Stimulated activated naive B cell treated with anti-CD40 and anti-IgM and Interleukin-4, amounts not matched to agents 10 μg/mL and 1 μg/mL and 100 μg/mL, for 72 hours (primary cell): Measurements from ENCODE around the gene TGOLN2.
"Not testable (repeated sequence)": the region's sequence is repeated elsewhere in the genome, so short reads cannot be mapped to it uniquely, and the experiment has no call there.

Experiments
- ATAC-seq, 2 donors: fragments of 150-1000 bp; cut with Tn5 transposase; replicated peaks; 2 replicates each; pipeline ENCODE4 v1.10.0; 2021; ENCODE audit warnings: moderate library complexity in 1 of 2
- DNase-seq: peaks from one replicate; pipeline ENCODE4 v3.0.0; 2021
- H3K27ac Mint-ChIP-seq: one replicate; pipeline ENCODE4 v1.8.0; 2022; ENCODE audit warnings: mild to moderate bottlenecking, mixed read lengths
- H3K27me3 Mint-ChIP-seq, 2 donors: one replicate each; pipeline ENCODE4 v1.8.0; 2022; ENCODE audit warnings: mixed read lengths in 2 of 2
- H3K36me3 Mint-ChIP-seq, 2 donors: one replicate each; pipeline ENCODE4 v1.8.0; 2022; ENCODE audit warnings: mixed read lengths in 2 of 2, mild to moderate bottlenecking in 1 of 2
- H3K4me1 Mint-ChIP-seq, 2 donors: one replicate each; pipeline ENCODE4 v1.8.0; 2022; ENCODE audit warnings: mixed read lengths in 2 of 2, mild to moderate bottlenecking in 1 of 2
- H3K4me3 Mint-ChIP-seq, 2 donors: one replicate each; pipeline ENCODE4 v1.8.0; 2022; ENCODE audit warnings: mild to moderate bottlenecking in 2 of 2, mixed read lengths in 2 of 2, moderate library complexity in 1 of 2
- H3K9me3 Mint-ChIP-seq, 2 donors: one replicate each; pipeline ENCODE4 v1.8.0; 2022; ENCODE audit warnings: mixed read lengths in 2 of 2, mild to moderate bottlenecking in 1 of 2

Gene TGOLN2

GRCh38 chr2:85353876-85354285, 26.1 kb upstream of the TGOLN2 start:
- peak overlapping the region; percentile 99 for H3K27ac Mint-ChIP-seq
- DNase-seq (no peak), ATAC-seq (peak in 1 of 2 donors; percentile 9)
- no peaks in the 10 kb centered on the region for H3K27me3 Mint-ChIP-seq
- H3K4me3 Mint-ChIP-seq = peak overlapping the region; percentile 93 to 100
- H3K9me3 Mint-ChIP-seq = no peaks in the 10 kb centered on the region
- H3K4me1 Mint-ChIP-seq = peaks cover 15 to 42% of the 10 kb centered on the region in 2 donors
- H3K36me3 Mint-ChIP-seq = peaks cover 24 to 43% of the 10 kb centered on the region in 2 donors

GRCh38 chr2:85347599-85347998, 19.8 kb upstream of the TGOLN2 start:
- DNase-seq (no peak), ATAC-seq (no peak)
- Mint-ChIP-seq H3K27ac (no peak overlapping the region), H3K4me1 (peaks cover 0 to 2% of the 10 kb centered on the region in 2 donors), H3K27me3 (no peaks in the 10 kb centered on the region), H3K4me3 (no peak overlapping the region), H3K9me3 (no peaks in the 10 kb centered on the region), H3K36me3 (peaks cover 53 to 70% of the 10 kb centered on the region in 2 donors)

GRCh38 chr2:85344356-85344954, 16.7 kb upstream of the TGOLN2 start:
- no peaks in the 10 kb centered on the region for H3K27me3 Mint-ChIP-seq
- no peaks in the 10 kb centered on the region for H3K4me1 Mint-ChIP-seq
- H3K27ac Mint-ChIP-seq = peak overlapping the region; percentile 25

GRCh38 chr2:85343207-85343895, 15.6 kb upstream of the TGOLN2 start:
- peaks cover 37 to 52% of the 10 kb centered on the region in 2 donors for H3K36me3 Mint-ChIP-seq
- H3K9me3 Mint-ChIP-seq, ATAC-seq, H3K27me3 Mint-ChIP-seq, H3K27ac Mint-ChIP-seq, H3K4me3 Mint-ChIP-seq, H3K4me1 Mint-ChIP-seq, DNase-seq: not testable (repeated sequence)

More at GRCh38 chr2:85344356-85344954, 16.7 kb upstream of the TGOLN2 start:
- Mint-ChIP-seq H3K9me3 (no peaks in the 10 kb centered on the region), H3K4me3 (no peak overlapping the region), H3K36me3 (peaks cover 41 to 57% of the 10 kb centered on the region in 2 donors)
- ATAC-seq (no peak), DNase-seq (no peak)

- Mint-ChIP-seq H3K27ac (no peak overlapping the region), H3K27me3 (no peaks in the 10 kb centered on the region), H3K4me3 (no peak overlapping the region), H3K9me3 (no peaks in the 10 kb centered on the region), H3K36me3 (peaks cover 30 to 45% of the 10 kb centered on the region in 2 donors), H3K4me1 (no peaks in the 10 kb centered on the region)
- DNase-seq = no peak
- ATAC-seq = no peak
Measured at GRCh38 chr2:85342156-85342555, 14.4 kb upstream of the TGOLN2 start.

GRCh38 chr2:85341269-85342029, 13.7 kb upstream of the TGOLN2 start:
- Mint-ChIP-seq H3K4me1 (no peaks in the 10 kb centered on the region), H3K36me3 (peaks cover 27 to 38% of the 10 kb centered on the region in 2 donors), H3K27ac (no peak overlapping the region), H3K4me3 (no peak overlapping the region), H3K27me3 (no peaks in the 10 kb centered on the region), H3K9me3 (no peaks in the 10 kb centered on the region)
- DNase-seq (no peak), ATAC-seq (no peak)

- Mint-ChIP-seq H3K4me1 (no peaks in the 10 kb centered on the region), H3K27ac (no peak overlapping the region), H3K4me3 (no peak overlapping the region), H3K9me3 (no peaks in the 10 kb centered on the region), H3K36me3 (peaks cover 22 to 28% of the 10 kb centered on the region in 2 donors), H3K27me3 (no peaks in the 10 kb centered on the region)
- DNase-seq = no peak
- no peak for ATAC-seq
Measured at GRCh38 chr2:85340034-85340892, 12.5 kb upstream of the TGOLN2 start.

- H3K4me1 Mint-ChIP-seq = no peaks in the 10 kb centered on the region
- DNase-seq = no peak
- H3K27ac Mint-ChIP-seq = no peak overlapping the region
- peaks cover 0 to 3% of the 10 kb centered on the region in 2 donors for H3K9me3 Mint-ChIP-seq
- ATAC-seq = no peak
- H3K36me3 Mint-ChIP-seq = peaks cover 2 to 4% of the 10 kb centered on the region in 2 donors
- no peaks in the 10 kb centered on the region for H3K27me3 Mint-ChIP-seq
- no peak overlapping the region for H3K4me3 Mint-ChIP-seq
Measured at GRCh38 chr2:85334928-85335327, 7.1 kb upstream of the TGOLN2 start.

- H3K9me3 Mint-ChIP-seq, H3K4me1 Mint-ChIP-seq, DNase-seq, H3K36me3 Mint-ChIP-seq, H3K4me3 Mint-ChIP-seq, H3K27ac Mint-ChIP-seq, H3K27me3 Mint-ChIP-seq, ATAC-seq: not testable (repeated sequence)
Measured at GRCh38 chr2:85333877-85334276, 6.1 kb upstream of the TGOLN2 start.

- Mint-ChIP-seq H3K27me3 (no peaks in the 10 kb centered on the region), H3K36me3 (peaks cover 12 to 26% of the 10 kb centered on the region in 2 donors), H3K9me3 (peaks cover 0 to 3% of the 10 kb centered on the region in 2 donors), H3K4me1 (peaks cover 1 to 19% of the 10 kb centered on the region in 2 donors), H3K27ac (no peak overlapping the region), H3K4me3 (no peak overlapping the region)
- DNase-seq (no peak), ATAC-seq (no peak)
Measured at GRCh38 chr2:85330839-85331636, 3.2 kb upstream of the TGOLN2 start.

- peak overlapping the region in 1 of 2 donors; percentile 8 for H3K4me3 Mint-ChIP-seq
- not testable (repeated sequence) for DNase-seq, H3K27ac Mint-ChIP-seq, H3K27me3 Mint-ChIP-seq, ATAC-seq, H3K9me3 Mint-ChIP-seq
- peaks cover 10 to 33% of the 10 kb centered on the region in 2 donors for H3K4me1 Mint-ChIP-seq
- H3K36me3 Mint-ChIP-seq = peaks cover 26 to 37% of the 10 kb centered on the region in 2 donors
Measured at GRCh38 chr2:85329701-85330100, 1.9 kb upstream of the TGOLN2 start.

- Mint-ChIP-seq H3K9me3 (peaks cover 0 to 3% of the 10 kb centered on the region in 2 donors), H3K27me3 (no peaks in the 10 kb centered on the region), H3K4me3 (peak overlapping the region in 1 of 2 donors; percentile 8), H3K4me1 (peaks cover 10 to 37% of the 10 kb centered on the region in 2 donors), H3K36me3 (peaks cover 26 to 41% of the 10 kb centered on the region in 2 donors), H3K27ac (no peak overlapping the region)
- ATAC-seq = no peak
- DNase-seq = no peak
Measured at GRCh38 chr2:85329181-85329651, 1.4 kb upstream of the TGOLN2 start.

GRCh38 chr2:85327160-85327821, 498 bp downstream of the TGOLN2 start:
- Mint-ChIP-seq H3K9me3 (no peaks in the 10 kb centered on the region), H3K4me1 (peaks cover 19 to 56% of the 10 kb centered on the region in 2 donors), H3K27ac (peak overlapping the region; percentile 99), H3K36me3 (peaks cover 31 to 54% of the 10 kb centered on the region in 2 donors), H3K4me3 (peak overlapping the region; percentile 91 to 96), H3K27me3 (no peaks in the 10 kb centered on the region)
- ATAC-seq = peak; percentile 51 to 52
- peak; percentile 24 for DNase-seq
